Thyroid gland (tissue), 4 donors: Measurements from ENCODE around the gene VANGL1.

Source experiments
- CTCF ChIP-seq, 6 experiments: fragments of 200-600 bp in 3 of 6; fragments of 450-650 bp in 3 of 6; sonication (generic) in 3 of 6; IDR thresholded peaks; one replicate each; pipeline ENCODE4 v1.5.1; 2016 to 2019; ENCODE audit warnings: antibody characterized with exemption in 6 of 6, mild to moderate bottlenecking in 2 of 6, inconsistent platforms in 1 of 6, moderate library complexity in 1 of 6
- POLR2A ChIP-seq, 2 donors: fragments of 450-650 bp; IDR thresholded peaks; one replicate each; pipeline ENCODE4 v1.6.1; 2017; ENCODE audit warnings: antibody characterized with exemption in 2 of 2, mild to moderate bottlenecking in 2 of 2, moderate library complexity in 1 of 2

- TF ChIP-seq CTCF (IDR thresholded peaks at IDR 0.05) (no peak), POLR2A (IDR thresholded peaks at IDR 0.05) (no peak)
Observed at GRCh38 chr1:115678141-115678540, 36.4 kb downstream of the VANGL1 start.
